ENCODE results near the gene SCUBE1. TPM values are rescaled to one million over a fixed set of nuclear protein-coding genes. Genes with fewer than 3 reads are reported as not detected.

SCUBE1 gene
- polyA plus RNA-seq, 1 experiment: not detected

- ChIA-PET POLR2A (no interaction called here), CTCF (interaction anchor here (0.6 kb wide), 1 partner anchor 23 kb away, joined by 3 read pairs; no protein-coding TSS in a partner anchor)
- H3K4me3 ChIP-seq (ENCODE audit: low read depth, low read length): no peak overlapping the region
- H3K36me3 ChIP-seq (ENCODE audit: control insufficient read depth, insufficient read depth, low read length): no peaks in the 10 kb centered on the region
- TF ChIP-seq CTCF (IDR thresholded peaks at IDR 0.05; ENCODE audit: insufficient read depth, low read depth, low read length): no peak
- peaks cover 10% of the 10 kb centered on the region for H3K27me3 ChIP-seq (ENCODE audit: control insufficient read depth, insufficient read depth, low read length)
- no peak for DNase-seq (ENCODE audit: low read depth)
Measured at GRCh38 chr22:43320943-43321900, 21.9 kb downstream of the SCUBE1 start.

DNA sequence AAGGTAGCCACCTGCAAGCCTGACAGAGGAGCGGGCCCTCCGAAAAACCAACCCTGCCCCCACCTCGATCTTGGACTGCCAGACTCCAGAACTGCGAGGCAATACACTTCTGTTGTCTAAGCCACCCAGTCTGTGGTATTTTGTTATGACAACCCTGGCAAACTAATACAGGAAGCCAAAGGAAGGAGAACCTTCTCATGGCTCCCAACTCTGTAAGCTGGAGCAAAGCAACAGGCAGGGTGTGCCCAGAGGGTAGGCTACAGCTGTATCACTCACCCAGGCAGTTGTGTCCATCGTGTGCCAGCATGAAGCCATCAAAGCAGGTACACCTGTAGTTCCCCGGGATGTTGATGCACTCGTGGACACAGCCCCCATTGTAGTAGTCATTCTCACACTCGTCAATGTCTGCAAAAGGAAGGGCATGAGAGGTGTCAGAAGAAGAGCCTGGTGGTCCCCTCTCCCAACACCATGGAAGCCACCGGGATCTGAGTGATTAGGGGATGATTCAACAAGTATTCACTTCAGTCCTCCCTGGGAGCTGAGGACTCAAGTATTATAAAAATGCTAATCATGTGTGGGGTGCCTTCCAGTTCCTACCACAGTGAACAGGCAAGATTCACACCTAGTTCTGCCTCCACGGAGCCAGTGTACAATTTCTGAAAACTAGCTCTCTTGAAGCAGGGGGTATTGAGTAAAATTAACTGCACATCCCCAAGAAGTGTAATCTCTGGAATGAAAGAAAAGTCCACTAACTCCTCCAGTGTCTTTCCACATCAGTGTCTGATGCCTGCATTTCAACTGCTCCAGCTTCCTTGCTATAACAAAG lies 23.3 kb downstream of the SCUBE1 start:
- no peaks in the 10 kb centered on the region for H3K36me3 ChIP-seq (ENCODE audit: control insufficient read depth, insufficient read depth, low read length)
- POLR2A ChIA-PET: no interaction called here
- TF ChIP-seq CTCF (IDR thresholded peaks at IDR 0.05; ENCODE audit: insufficient read depth, low read depth, low read length): no peak
- peaks cover 12% of the 10 kb centered on the region for H3K27me3 ChIP-seq (ENCODE audit: control insufficient read depth, insufficient read depth, low read length)
- DNase-seq (ENCODE audit: low read depth): no peak
- CTCF ChIA-PET: interaction anchor here (1.3 kb wide), 1 partner anchor 26 kb away, joined by 4 read pairs; no protein-coding TSS in a partner anchor
- H3K4me3 ChIP-seq (ENCODE audit: low read depth, low read length): no peak overlapping the region

GRCh38 chr22:43317239-43317638 lies 25.9 kb downstream of the SCUBE1 start:
- no peak overlapping the region for H3K4me3 ChIP-seq (ENCODE audit: low read depth, low read length)
- no peaks in the 10 kb centered on the region for H3K36me3 ChIP-seq (ENCODE audit: control insufficient read depth, insufficient read depth, low read length)
- no peak for DNase-seq (ENCODE audit: low read depth)
- no peak for TF ChIP-seq CTCF (IDR thresholded peaks at IDR 0.05; ENCODE audit: insufficient read depth, low read depth, low read length)
- POLR2A ChIA-PET: no interaction called here
- CTCF ChIA-PET: no interaction called here
- H3K27me3 ChIP-seq (ENCODE audit: control insufficient read depth, insufficient read depth, low read length): peaks cover 9% of the 10 kb centered on the region

- CTCF ChIA-PET: interaction anchor here (0.8 to 0.9 kb wide), 3 partner anchors 31 to 528 kb away, joined by 3 read pairs; no protein-coding TSS in a partner anchor
- no peak for TF ChIP-seq CTCF (IDR thresholded peaks at IDR 0.05; ENCODE audit: insufficient read depth, low read depth, low read length)
Measured at GRCh38 chr22:43315687-43316217, 27.4 kb downstream of the SCUBE1 start.

DNA sequence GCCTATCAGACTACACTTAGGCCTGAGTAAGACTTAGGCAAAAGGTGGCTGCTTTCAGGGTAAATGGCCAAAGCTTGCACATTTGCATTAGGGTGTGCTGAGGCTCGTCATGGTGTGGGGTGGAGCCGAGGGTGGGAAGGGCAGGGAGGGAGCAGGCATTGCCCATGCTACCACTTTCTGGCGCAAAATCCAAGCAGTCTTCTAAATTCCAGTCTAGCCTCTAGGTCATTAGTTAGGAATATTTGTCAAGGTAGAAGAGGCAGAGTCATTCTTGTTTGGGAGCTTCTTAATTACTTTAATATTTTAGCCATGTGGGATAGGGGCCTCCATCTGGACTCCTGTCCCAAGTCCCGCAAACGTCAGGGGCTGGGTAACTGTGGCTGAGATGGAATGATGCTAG lies 28.6 kb downstream of the SCUBE1 start:
- H3K27me3 ChIP-seq (ENCODE audit: control insufficient read depth, insufficient read depth, low read length): peaks cover 9% of the 10 kb centered on the region
- H3K36me3 ChIP-seq (ENCODE audit: control insufficient read depth, insufficient read depth, low read length): no peaks in the 10 kb centered on the region
- no peak for DNase-seq (ENCODE audit: low read depth)
- no peak for TF ChIP-seq CTCF (IDR thresholded peaks at IDR 0.05; ENCODE audit: insufficient read depth, low read depth, low read length)
- POLR2A ChIA-PET: no interaction called here
- H3K4me3 ChIP-seq (ENCODE audit: low read depth, low read length): no peak overlapping the region
- CTCF ChIA-PET: no interaction called here

More at GRCh38 chr22:43315687-43316217, 27.4 kb downstream of the SCUBE1 start:
- Histone ChIP-seq H3K4me3 (ENCODE audit: low read depth, low read length) (no peak overlapping the region), H3K27me3 (ENCODE audit: control insufficient read depth, insufficient read depth, low read length) (peaks cover 9% of the 10 kb centered on the region), H3K36me3 (ENCODE audit: control insufficient read depth, insufficient read depth, low read length) (no peaks in the 10 kb centered on the region)
- POLR2A ChIA-PET: no interaction called here
- DNase-seq (ENCODE audit: low read depth): no peak

Measured in BJ (cell line).